Measurements from ENCODE around the gene B4GALT1.

The B4GALT1 gene

DNA sequence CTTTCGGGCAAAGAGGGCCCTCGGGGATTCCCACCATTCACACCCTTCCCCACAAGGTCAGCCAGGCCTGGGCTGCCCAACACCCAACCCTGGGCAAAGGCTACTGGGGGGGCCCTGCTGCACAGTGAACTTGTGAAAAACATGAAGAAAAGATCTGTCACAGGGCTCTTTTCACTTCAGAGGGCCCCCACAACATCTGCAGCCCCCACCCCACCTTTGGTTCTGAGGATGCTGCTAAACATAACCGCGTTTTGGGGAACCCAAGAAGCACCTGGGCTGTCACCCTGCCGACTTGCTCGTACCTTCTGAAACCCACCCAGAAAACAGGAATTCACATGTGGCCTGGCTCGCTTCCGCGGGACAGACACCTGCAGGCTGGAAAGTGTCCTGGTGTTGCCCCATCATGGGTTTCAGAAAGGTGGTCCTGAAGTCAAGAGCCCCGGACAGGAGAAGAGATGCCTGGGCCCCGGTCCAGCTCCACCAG is 29.3 kb downstream of the B4GALT1 start:
- DNase-seq: no peak

DNA sequence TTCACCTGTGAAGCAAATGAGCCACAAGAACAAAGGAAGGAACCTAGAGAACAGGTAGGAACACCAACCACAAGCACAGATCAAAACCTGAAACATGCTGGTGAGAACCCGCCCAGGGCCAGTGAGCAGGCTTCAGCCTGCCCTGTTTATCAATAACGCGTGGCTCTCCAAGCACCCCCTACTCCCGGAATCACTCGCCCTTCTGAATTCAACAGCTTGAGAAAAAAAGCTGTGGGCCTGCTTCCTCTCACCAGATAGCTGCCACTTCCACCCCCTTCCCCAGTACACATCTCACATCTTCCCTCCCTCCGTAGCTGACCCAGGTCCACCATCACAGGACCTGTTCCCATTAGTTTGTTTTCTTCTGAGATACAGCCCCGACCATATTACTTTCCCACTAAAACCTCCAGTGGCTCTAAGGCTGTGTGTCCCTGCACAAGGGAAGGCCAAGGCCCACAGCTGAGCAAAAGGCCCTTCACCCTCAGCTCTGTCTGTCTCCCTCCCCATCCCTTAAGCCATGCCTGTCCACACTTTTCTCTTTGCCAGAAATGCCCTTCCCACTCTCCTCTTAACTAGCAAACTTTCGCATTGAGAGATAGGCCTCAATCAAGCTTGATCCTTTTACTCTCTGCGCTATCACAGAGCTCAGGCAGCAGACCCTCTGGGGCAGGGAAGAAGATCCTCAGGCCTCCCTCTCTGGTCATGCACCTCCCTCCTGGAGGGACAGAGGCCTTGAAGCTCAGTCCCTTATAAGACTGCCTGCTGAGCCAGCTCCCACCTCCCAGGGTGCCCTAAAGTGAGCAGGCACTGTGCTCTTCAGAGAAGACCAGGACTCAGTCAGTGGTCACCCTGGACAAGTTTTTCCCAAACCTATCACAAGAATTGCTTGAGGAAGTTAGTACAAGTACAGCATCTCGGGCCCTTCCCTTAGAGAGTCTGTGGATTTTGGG is 30.1 kb downstream of the B4GALT1 start:
- DNase-seq: no peak

DNA sequence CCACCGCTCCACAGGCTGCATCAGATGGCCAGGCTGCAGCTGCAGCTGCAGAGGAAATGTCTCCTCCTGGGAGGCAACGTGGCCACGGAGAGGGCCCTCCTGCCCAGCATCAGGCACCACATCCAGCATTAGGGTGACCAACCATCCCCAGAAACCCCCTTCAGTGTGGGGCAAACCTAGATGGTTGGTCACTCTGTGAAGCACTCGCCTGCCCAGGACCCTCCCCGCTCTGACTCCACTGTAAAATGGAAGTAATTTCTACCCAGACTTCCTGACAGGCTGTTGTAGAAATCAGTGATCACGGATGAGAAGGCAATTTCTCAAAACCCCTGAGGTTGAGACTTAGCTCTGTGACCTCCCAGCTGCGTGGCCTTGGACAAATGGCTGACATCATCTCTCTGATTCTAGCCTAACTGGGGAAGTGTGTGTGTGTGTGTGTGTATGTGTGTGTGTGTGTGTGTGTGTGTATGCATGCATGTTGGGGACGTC is 31.6 kb downstream of the B4GALT1 start:
- no peak for DNase-seq

DNA sequence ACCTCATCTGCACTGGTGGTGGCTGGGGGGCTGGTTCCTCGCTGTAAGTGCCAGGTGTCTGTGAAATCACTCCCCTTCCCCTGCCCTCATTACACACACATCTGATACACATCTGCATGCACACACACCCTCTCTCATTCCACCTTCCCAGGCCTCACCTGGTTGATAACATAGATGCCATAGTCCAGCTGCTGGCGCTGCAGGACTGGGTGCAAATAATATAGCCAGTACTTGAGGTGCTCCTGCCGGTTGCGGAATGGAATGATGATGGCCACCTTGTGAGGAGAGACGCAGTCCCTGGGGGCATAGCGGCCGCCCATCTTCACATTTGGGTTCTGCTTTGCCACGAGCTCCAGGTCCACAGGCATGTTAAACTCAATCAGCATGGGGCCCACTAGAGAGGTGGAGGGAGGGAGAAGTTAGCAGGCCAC is 32.1 kb downstream of the B4GALT1 start:
- DNase-seq: no peak

DNA sequence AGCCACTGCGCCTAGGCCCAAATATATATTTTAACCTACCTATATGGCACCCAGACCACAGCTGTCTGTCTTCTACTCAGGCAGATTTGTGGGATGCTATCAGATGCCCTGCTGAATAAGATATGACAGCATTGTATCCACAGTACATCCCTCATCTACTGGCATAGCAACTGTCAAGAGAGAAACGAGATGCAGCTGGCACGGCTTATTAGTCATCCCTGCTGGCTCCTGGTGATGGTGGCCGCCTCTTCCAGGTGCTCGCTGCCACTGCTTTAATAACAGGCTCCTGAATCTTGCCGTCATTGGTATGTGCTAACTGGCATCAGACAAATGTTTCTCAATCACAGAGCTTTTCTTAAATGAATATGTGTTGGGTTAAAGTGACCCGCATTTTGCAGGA is 34.0 kb downstream of the B4GALT1 start:
- DNase-seq: no peak

DNA sequence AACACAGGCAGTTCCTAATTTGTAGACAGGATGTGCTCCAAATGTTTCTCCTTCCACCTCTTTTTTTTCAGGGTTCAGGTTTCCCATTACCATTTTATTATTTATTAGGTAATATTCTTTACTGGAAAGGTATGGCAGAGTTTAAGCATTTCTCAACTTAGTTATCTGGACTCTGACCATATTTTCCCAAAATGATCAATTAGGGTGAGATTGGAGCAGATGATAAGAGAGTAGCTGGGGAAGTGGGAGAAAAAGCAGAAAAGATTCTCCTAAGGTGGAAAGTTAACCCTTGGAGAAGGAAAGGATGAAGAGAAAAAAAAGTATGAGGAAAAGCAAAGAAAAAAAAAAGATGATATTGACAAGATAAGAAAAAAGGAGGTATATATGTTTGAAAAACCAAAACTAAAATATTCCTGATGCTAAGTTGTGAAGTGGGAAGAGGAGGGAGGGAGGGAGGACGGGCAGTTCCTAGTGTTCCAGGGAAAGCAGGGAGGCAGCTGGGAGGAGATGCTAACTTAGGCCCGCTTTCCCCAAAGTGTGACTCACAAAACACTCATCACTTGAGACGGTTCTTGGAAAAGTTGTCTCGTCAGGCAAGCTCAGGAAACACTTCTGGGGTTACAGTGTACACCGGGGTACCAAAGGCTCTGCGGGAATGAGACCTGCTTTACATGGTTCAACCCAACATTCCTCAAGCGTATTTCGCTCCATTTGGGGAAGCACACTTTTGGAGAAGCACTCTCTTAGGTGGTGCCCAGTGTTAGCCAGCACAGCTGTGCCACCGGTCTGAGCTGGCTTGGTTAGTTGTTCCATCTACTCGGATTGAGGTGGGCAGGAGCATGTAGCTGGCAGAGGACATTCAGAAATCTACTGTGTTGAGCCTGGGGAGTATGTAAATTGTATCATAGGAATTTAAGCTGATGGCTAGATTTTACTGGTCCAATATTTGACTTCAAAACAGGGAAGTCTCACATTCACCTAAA is 35.1 kb downstream of the B4GALT1 start:
- no peak for DNase-seq

DNA sequence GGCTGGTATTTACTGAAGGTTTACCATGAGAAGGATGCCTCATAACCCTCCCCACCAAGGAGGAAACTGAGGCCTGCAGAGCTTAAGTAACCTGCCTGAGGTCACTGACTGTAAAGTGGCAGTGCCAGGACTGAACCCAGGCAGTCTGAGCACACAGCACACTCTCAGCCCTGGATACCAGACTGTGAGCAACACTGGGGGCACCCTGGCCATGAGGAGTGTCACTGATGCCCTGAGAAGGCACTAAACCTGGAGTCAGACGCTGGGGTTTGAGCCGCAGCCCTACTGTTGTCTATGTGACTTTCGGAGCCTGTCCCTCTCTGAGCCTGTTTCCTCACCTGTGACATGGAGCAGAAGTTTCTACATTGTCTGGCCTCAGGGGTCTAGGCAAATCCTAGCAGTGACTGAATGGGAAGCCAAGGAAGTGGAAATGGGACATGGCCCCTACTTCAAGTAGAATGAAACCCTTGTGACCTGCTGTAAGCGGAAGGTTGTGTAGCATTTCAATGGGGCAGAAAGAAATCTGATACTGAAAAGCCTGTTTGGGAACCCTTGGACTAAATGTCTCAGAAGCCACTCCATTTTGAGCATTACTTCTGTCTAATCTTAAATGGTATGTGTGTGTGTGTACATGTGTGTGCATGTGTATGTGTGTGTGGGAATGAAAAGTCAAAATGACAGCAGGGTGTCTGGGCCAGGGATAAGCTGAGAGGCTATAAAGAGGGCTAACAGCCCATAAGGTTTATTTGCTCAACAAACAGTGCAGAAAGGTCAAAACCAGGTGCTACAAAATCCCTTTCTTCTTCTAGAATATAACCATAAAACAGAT is 36.0 kb downstream of the B4GALT1 start:
- DNase-seq: no peak

DNA sequence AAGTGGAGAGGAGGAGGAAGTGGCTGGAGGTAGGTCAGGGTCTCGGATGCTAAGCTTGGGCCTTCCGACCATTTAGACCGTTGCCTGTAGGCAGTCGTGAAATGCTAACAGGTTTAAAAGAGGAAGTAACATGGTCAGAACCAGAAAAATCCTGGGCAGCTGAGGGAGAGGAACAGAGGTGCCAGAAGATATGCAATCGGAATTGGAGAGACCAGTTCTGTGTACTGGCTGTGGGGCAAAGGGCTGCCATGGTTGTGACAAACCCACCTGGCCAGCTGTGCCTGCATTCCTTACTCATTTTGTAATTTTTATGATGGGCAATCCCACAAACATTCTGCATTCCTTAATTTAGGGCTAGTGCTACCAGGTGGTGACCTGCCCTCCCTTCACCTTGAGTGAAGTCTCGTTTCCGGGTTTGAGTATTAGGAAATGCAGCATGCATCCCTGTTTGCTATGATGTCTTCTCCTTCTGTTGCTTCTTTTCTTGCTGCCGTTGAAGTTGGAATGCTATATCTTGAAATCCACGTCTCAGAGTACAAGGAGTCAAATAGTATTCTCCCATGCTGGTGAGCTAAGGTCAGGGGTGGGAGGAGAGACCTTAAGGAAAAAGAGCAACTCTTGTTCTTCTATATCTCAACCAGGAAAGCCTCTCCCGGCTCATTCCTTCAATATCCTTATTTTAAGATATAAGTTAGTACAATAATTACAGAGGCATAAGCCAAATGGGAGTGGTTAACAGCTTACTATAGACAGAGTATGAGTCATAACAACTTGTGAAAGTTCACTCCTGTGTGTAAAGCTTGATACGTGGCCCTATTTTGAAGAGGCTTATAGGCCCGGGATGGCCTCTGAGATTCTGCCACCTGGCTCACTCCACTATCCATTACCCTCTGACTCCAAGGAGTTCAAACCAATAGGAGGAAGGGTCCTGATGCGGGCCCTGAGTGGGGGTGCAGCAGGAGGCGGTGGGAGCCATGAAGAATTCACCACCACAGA is 37.0 kb downstream of the B4GALT1 start:
- DNase-seq: no peak

DNA sequence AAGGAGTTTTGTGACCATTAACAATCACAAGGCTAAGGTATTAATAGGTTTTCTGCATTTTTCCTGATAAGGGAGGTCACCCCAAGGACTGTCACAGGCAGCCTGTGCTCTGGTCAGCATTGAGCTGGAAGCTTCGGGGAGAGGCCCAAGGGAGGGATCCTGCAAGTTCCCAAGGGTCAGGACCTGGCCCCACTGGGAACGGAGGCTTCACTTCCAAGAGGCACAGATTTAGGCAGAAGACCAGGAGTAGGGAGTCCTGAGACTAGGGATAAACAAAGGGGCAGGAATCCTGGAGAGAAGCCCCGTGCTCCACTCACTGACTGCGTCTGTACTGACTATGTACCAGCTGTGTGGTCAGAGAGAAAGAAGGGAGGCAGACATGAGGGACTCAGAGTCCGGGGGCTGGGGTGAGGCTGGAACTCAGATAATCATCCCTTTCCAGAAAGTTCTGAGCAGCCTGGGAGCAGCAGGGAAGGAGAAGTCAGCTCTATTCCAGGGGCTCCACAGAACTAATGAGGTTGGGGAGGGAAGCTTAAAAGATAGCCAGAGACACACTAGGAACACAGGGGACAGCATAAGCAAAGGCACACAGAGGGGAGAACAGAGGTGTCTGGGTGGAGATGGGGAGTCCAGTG is 37.8 kb downstream of the B4GALT1 start:
- DNase-seq: no peak

DNA sequence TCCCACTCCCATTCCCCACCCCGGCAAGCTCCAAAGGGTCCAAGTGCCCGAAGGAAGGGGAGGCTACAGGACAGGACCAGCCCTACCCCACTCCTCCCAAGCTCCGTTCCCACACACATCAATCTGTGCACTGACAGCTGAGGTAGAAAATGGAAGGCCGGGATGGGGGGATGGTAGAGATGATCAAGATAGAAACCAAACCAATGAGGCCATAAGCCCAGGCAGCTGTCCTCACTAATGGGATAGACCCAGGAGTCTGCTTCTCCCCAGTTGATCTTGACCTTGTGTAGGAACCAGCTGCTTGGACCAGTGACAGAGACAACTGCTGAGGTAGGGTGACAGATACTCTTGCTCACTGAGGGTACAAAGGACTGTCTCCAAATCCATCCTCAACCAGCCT is 38.6 kb downstream of the B4GALT1 start:
- DNase-seq: no peak

DNA sequence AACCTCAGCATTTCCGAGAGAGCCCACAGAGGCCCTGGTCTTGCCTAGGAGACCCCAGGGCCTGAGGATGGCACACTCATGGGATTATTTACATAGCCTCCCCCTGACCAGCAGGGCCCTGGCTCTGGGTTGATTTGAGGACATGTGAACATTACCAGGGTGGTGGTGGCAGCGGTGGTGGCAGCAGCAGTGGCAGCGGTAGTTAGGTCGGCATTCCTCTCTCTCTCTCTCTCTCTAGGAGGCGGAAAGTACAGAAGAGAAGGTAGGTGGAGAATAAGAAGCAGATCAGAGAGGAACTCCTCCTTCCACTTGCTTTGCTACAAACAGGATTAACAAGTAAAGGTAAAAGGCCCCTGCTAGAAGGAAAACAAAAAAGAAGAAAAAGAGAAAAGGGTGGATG is 39.3 kb downstream of the B4GALT1 start:
- DNase-seq: no peak

DNA sequence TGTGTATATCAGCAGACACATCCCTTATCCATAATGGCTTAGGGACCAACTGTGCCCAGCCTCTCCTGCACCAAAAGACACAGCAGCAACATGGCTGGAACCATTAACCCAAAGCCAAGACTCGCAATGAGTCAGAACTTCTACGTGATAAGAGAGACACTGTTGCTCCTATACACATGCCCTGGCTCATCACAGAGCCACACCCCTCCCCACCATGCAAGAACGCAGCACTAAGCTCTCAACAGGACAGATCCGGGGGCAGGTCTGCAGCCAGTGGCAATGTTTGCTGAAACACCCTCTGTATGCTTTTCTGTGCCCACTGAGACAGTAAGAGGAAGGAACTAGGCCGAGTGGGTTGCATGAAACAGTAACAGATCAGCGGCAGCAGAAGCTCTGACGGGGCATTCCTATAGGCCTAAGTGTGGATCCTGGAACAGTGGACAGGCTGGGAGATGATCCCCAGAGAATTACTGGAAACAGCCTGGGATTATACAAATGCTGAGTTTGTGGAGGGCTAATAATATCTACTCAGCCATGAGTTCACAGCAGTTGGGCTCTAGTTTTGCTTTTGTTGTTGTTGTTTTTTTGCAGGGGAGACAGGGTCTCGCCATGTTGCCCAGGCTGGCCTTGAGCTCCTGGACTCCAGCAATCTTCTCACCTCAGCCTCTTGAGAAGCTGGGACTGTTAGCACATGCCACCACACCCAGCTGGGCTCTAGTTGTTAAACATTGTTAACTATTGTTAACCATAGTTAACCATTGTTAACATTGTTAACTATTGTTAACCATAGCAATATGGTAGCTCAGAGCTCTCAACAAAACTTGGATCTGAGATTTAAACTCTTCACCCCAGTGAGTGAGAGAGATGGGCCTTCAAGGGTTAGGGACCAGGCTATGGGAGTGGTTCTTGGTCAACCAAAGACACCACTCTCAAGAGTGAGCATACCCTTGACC is 41.0 kb downstream of the B4GALT1 start:
- DNase-seq: no peak

DNA sequence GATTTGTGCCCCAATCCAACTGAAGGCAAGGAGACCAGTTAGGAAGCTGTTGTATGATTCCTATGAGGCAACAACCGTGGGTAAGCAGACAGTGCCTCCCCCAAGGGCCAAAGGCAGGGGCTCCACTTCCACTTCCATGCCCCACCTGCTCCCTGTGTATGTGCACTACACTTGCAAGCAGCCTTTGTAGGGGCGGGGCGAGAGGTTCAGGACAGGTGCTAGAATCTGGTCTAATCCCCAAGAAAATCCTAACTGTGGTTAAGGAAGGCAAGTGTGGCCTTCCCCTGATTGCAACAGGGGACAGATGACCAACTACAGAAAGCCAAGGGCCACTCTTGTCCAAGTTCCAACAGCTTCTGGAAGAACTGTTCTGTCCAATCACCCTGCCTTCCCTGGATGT is 41.7 kb downstream of the B4GALT1 start:
- no peak for DNase-seq

DNA sequence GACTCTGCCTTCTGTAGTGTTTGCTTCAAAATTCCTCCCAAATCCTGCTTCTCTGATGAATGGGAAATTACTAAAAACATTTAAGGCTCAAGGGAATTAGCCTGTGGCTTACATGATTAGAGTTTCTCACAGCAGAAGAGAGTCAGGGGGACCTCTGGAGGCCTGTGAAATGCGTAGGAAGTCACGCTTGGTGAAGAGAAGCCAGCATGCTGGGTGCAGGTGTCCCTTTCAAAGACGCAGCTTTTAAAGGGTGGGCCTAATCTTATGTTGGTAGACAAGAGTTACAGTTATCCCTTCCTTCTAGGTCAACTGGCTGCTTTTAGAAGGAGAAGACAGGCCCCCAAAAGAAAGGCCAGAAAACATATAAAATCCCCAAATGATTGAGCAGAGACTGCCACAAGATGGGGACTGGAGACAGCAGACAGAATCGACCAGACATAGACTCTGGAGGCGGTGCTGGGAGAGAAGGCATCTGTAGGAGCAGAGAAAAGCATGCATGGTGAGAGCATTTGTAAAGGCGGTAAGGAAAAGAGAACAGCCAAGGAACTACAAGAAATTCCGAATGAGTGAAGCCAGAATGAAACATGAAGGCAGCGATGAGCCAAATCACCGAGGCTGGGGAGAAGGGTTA is 42.3 kb downstream of the B4GALT1 start:
- DNase-seq: no peak

DNA sequence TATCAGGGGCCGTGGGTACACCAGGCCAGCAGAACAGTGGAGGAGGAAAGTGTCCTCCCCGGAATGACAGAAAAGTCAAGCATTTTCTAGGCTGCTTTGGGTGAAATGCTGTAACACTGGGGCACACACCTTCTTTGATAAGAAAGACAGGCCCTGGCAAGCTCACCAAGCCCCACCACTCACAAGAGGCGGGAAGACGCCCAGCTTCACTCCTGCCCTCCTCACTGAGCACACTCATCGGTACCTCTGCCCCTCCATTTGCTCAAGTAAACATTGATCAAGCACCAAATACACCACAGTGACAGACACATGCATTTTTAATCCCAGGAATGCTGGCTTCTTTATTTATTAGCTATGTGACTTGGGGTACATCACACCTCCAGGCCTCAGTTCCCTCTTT is 43.1 kb downstream of the B4GALT1 start:
- no peak for DNase-seq

DNA sequence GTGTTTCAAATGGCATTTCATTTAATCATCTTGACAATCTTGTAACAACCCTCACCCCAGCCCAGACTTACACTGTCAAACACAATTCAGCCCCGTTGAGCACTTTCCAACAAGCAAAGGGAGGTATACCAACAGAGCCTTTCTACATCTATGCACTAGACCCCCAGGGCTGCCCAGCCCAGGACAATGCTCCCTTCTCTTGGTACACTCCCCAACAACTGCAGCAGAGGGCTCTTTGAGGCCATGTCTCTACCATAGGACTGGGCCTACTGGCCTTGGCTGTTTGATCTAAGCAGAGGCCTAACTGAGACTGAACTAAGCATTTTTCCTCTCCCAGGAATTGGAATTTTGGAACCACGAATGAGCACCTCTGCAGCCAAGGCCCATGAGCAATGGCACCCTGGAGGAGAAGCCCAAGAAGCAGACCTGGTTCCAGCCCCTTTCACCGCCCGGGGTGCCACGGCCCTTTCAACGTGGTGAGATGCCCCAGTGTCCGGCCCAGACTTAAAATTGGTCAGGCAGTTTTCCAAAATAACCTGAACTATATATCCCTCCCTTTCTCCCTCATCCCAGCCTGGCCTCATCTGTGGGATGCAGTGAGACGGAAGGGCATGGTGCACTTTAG is 43.6 kb downstream of the B4GALT1 start:
- no peak for DNase-seq

DNA sequence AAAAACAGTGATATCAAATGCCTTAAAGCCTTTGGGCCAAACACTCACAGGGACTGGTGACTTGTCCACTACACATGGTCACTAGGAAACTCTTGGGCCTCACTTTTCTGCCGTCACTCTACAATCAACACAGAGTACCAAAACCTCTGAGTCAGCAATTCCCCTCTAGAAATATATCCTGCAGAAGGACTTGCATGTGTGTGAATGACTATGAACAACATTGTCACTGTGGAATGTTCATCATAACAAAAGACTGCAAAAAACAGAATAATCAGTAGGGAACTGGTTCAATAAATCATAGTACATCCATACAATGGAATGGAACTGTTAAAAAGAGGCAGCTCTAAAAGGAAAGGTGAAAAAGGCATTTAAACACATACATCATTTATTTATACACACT is 46.5 kb downstream of the B4GALT1 start:
- no peak for DNase-seq

DNA sequence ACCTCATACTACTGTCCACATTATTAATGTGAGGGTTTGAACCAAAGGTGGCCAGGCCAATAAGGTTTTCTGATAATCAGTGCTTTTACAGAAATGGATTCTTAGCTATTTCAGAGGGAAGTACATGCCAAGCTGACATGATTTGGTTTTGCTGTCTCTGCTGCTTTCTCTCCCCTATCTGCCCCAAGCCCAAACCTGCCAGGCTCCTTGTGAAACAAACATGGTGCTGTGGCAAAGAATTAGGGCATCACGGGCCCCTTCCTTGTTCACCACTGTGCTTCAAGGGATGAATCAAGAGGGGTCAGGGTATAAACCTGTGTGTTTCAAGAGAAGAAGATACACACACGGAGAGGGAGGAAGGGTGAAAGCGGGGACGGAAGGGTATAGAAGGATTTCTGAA is 49.3 kb downstream of the B4GALT1 start:
- DNase-seq: no peak

Data from GF-D8 (cell line).